SK-N-SH treated with all-trans-retinoic acid at 6 μM for 48 hours (cell line): ENCODE data around the gene GLT6D1.

Source experiments
- ARNTL ChIP-seq: fragments of 450-650 bp; formaldehyde crosslinking; IDR thresholded peaks from 2 replicates; pipeline ENCODE4 v1.5.0; 2020; ENCODE audit warnings: low read depth, mild to moderate bottlenecking, moderate library complexity, borderline replicate concordance
- GLIS3 ChIP-seq: fragments of 250-450 bp; sonication (Bioruptor Pico); IDR thresholded peaks from 2 replicates; pipeline ENCODE4 v1.5.0; 2020; ENCODE audit warnings: mild to moderate bottlenecking, moderate library complexity
- RARB ChIP-seq: fragments of 250-450 bp; sonication (Bioruptor Pico); IDR thresholded peaks from 2 replicates; pipeline ENCODE4 v1.8.0; 2021; ENCODE audit warnings: mild to moderate bottlenecking, moderate library complexity
- ZFP30 ChIP-seq: fragments of 450-650 bp; formaldehyde crosslinking; IDR thresholded peaks from 2 replicates; pipeline ENCODE4 v1.5.0; 2022; ENCODE audit warnings: mild to moderate bottlenecking, moderate library complexity
- TF ChIP-seq, protein P1 (sequence below): fragments of 250-450 bp; sonication (Bioruptor Pico); IDR thresholded peaks from 2 replicates; pipeline ENCODE4 v1.8.0; 2020; ENCODE audit warnings: mild to moderate bottlenecking, moderate library complexity, borderline replicate concordance
- TF ChIP-seq, protein P2 (sequence below): fragments of 250-450 bp; sonication (Bioruptor Pico); IDR thresholded peaks from 2 replicates; pipeline ENCODE4 v1.5.1; 2021; ENCODE audit warnings: mild to moderate bottlenecking, moderate library complexity

DNA sequence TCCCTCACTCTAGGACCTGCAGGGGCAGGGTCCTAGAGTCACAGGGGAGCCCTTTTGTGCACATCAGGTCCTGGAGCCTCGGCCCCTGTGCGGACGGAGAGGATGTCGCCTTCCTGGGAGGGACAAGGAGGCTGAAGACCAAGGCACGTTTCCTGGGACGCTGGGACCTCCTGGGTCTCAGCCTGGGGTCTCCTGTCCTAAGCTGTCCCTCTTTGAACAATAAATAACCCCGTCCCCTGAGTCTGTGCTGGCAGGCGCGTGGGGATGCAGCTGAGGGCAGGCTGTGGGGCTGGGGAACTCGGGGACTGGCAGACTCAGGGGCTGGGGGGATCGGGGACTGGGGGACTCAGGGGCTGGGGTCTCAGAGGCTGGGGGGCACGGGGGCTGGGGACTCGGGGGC, 46.7 kb downstream of the GLT6D1 start:
- TF ChIP-seq GLIS3 (CRISPR knock-in tag): no peak
- TF ChIP-seq, protein P1, sequence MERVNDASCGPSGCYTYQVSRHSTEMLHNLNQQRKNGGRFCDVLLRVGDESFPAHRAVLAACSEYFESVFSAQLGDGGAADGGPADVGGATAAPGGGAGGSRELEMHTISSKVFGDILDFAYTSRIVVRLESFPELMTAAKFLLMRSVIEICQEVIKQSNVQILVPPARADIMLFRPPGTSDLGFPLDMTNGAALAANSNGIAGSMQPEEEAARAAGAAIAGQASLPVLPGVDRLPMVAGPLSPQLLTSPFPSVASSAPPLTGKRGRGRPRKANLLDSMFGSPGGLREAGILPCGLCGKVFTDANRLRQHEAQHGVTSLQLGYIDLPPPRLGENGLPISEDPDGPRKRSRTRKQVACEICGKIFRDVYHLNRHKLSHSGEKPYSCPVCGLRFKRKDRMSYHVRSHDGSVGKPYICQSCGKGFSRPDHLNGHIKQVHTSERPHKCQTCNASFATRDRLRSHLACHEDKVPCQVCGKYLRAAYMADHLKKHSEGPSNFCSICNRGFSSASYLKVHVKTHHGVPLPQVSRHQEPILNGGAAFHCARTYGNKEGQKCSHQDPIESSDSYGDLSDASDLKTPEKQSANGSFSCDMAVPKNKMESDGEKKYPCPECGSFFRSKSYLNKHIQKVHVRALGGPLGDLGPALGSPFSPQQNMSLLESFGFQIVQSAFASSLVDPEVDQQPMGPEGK (CRISPR knock-in tag): no peak
- no peak for TF ChIP-seq ARNTL
- TF ChIP-seq ZFP30 (CRISPR knock-in tag): no peak
- TF ChIP-seq RARB: no peak
- TF ChIP-seq, protein P2, sequence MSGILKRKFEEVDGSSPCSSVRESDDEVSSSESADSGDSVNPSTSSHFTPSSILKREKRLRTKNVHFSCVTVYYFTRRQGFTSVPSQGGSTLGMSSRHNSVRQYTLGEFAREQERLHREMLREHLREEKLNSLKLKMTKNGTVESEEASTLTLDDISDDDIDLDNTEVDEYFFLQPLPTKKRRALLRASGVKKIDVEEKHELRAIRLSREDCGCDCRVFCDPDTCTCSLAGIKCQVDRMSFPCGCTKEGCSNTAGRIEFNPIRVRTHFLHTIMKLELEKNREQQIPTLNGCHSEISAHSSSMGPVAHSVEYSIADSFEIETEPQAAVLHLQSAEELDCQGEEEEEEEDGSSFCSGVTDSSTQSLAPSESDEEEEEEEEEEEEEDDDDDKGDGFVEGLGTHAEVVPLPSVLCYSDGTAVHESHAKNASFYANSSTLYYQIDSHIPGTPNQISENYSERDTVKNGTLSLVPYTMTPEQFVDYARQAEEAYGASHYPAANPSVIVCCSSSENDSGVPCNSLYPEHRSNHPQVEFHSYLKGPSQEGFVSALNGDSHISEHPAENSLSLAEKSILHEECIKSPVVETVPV (CRISPR knock-in tag): no peak
